Mesenchymal stem cell (in vitro differentiated cells and primary cell): ENCODE results near the gene C3orf49.

Experiments used
- DNase-seq: peaks from one replicate; pipeline ENCODE4 v3.0.0-alpha.2; 2013
- H2AFZ ChIP-seq: one replicate; pipeline ENCODE4 v1.6.1; 2013; ENCODE audit warnings: low read depth, mild to moderate bottlenecking, control low read depth, inconsistent platforms, low read length, moderate library complexity
- H2AK5ac ChIP-seq: 2 replicates; pipeline ENCODE4 v1.6.1; 2013; ENCODE audit warnings: low read length, moderate library complexity, mild to moderate bottlenecking, inconsistent platforms; ENCODE audit not compliant: severe bottlenecking
- H2BK120ac ChIP-seq: one replicate; pipeline ENCODE4 v1.6.1; 2013; ENCODE audit warnings: low read depth, mild to moderate bottlenecking, inconsistent platforms, low read length, moderate library complexity
- H2BK12ac ChIP-seq, 2 experiments: one replicate each; pipeline ENCODE4 v1.6.1; 2013; ENCODE audit warnings: inconsistent platforms in 2 of 2, low read length in 2 of 2, mild to moderate bottlenecking in 2 of 2, moderate library complexity in 2 of 2, control low read depth in 1 of 2
- H2BK15ac ChIP-seq: one replicate; pipeline ENCODE4 v1.6.1; 2013; ENCODE audit warnings: mild to moderate bottlenecking, low read depth, inconsistent platforms; ENCODE audit not compliant: poor library complexity, severe bottlenecking
- H2BK5ac ChIP-seq: 2 replicates; pipeline ENCODE4 v1.6.1; 2013; ENCODE audit warnings: low read depth, mild to moderate bottlenecking, low read length, control low read depth, inconsistent platforms; ENCODE audit not compliant: poor library complexity, severe bottlenecking
- H3K14ac ChIP-seq, 2 experiments: one replicate each; pipeline ENCODE4 v1.6.1; 2013; ENCODE audit warnings: inconsistent platforms in 2 of 2, low read length in 2 of 2, control low read depth in 1 of 2, mild to moderate bottlenecking in 1 of 2, moderate library complexity in 1 of 2
- H3K18ac ChIP-seq, 2 experiments: one replicate each; pipeline ENCODE4 v1.6.1; 2013; ENCODE audit warnings: inconsistent platforms in 2 of 2, low read length in 2 of 2, control low read depth in 1 of 2, low read depth in 1 of 2, mild to moderate bottlenecking in 1 of 2
- H3K23ac ChIP-seq, 2 experiments: one replicate each; pipeline ENCODE4 v1.6.1; 2013; ENCODE audit warnings: inconsistent platforms in 2 of 2, low read length in 2 of 2, mild to moderate bottlenecking in 2 of 2, moderate library complexity in 2 of 2, control low read depth in 1 of 2
- H3K27ac ChIP-seq: 2 replicates; pipeline ENCODE4 v1.5.1; 2013; ENCODE audit warnings: mild to moderate bottlenecking, moderate library complexity, low read length, control low read depth, inconsistent platforms; ENCODE audit not compliant: poor library complexity, severe bottlenecking
- H3K27me3 ChIP-seq, 2 experiments: 2 replicates each; pipeline versions ENCODE4 v1.6.1 to v1.7.0; 2013; ENCODE audit warnings: low read length in 2 of 2, mild to moderate bottlenecking in 2 of 2, moderate library complexity in 2 of 2, control low read depth in 1 of 2, inconsistent platforms in 1 of 2; ENCODE audit not compliant: control insufficient read depth in 1 of 2, insufficient read depth in 1 of 2
- H3K36me3 ChIP-seq, 2 experiments: 2 replicates each; pipeline versions ENCODE4 v1.6.1 to v1.7.0; 2013; ENCODE audit warnings: low read length in 2 of 2, control low read depth in 1 of 2, inconsistent platforms in 1 of 2, low read depth in 1 of 2, mild to moderate bottlenecking in 1 of 2; ENCODE audit not compliant: insufficient read depth in 2 of 2, control insufficient read depth in 1 of 2
- H3K4ac ChIP-seq, 2 experiments: one replicate each; pipeline ENCODE4 v1.6.1; 2013; ENCODE audit warnings: inconsistent platforms in 2 of 2, low read length in 2 of 2, mild to moderate bottlenecking in 2 of 2, moderate library complexity in 2 of 2, control low read depth in 1 of 2, low read depth in 1 of 2
- H3K4me1 ChIP-seq: 2 replicates; pipeline ENCODE4 v1.6.1; 2013; ENCODE audit warnings: low read depth, low read length, control low read depth; ENCODE audit not compliant: control insufficient read depth, insufficient read depth
- H3K4me2 ChIP-seq: 2 replicates; pipeline ENCODE4 v1.6.1; 2013; ENCODE audit warnings: low read length, mild to moderate bottlenecking, inconsistent platforms; ENCODE audit not compliant: poor library complexity, severe bottlenecking
- H3K4me3 ChIP-seq, 2 experiments: 2 replicates each; pipeline versions ENCODE4 v1.5.1 to v1.7.0; 2013; ENCODE audit warnings: low read length in 2 of 2, mild to moderate bottlenecking in 2 of 2, control low read depth in 1 of 2, low read depth in 1 of 2; ENCODE audit not compliant: insufficient read depth in 1 of 2
- H3K79me1 ChIP-seq: replicated peaks from 2 replicates; pipeline ENCODE4 v1.6.1; 2013; ENCODE audit warnings: mild to moderate bottlenecking, control low read depth, low read length, inconsistent platforms; ENCODE audit not compliant: poor library complexity, severe bottlenecking
- H3K9ac ChIP-seq: 2 replicates; pipeline ENCODE4 v1.7.0; 2013; ENCODE audit warnings: mild to moderate bottlenecking, low read length, moderate library complexity
- H3K9me3 ChIP-seq: 2 replicates; pipeline ENCODE4 v1.7.0; 2013; ENCODE audit warnings: mild to moderate bottlenecking, low read length; ENCODE audit not compliant: control insufficient read depth
- H4K8ac ChIP-seq: one replicate; pipeline ENCODE4 v1.6.1; 2013; ENCODE audit warnings: inconsistent platforms, mild to moderate bottlenecking, low read length, moderate library complexity
- H4K91ac ChIP-seq: one replicate; pipeline ENCODE4 v1.6.1; 2013; ENCODE audit warnings: mild to moderate bottlenecking, low read length, inconsistent platforms
- WGBS: methylation state at CpG from one replicate; pipeline ENCODE4 v1.1.7; 2013; ENCODE audit warnings: mixed read lengths; 5-methylcytosine and 5-hydroxymethylcytosine counted together

C3orf49 gene

DNA sequence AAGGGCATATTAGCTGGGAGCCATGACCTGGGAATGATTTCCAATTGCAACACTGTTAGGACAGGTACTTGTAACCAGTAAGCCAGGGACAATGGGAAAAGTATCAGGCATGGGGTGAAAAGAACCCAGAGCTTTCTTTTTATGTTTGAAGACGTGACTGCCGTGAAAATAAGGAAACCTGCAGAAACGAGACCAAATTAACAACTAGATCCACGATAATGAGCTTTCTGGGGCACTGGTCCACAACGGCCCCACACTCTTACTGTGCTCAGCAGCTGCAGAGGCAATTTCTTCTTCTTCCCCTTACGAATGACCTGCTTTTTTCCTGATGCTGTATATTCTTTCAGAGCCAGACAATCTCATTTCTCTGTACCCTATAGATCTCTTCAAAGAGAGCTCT is 11.4 kb downstream of the C3orf49 start:
- Histone ChIP-seq H2BK5ac (no peak overlapping the region), H3K36me3 (peaks cover 11 to 79% of the 10 kb centered on the region in 2 experiments), H2BK15ac (no peak overlapping the region), H3K79me1 (no peaks in the 10 kb centered on the region), H2BK120ac (no peak overlapping the region), H3K4me2 (no peak overlapping the region), H3K4ac (no peak overlapping the region), H3K27me3 (no peaks in the 10 kb centered on the region), H3K27ac (no peak overlapping the region), H3K4me1 (no peaks in the 10 kb centered on the region), H2AK5ac (no peak overlapping the region), H3K4me3 (no peak overlapping the region), H3K23ac (no peak overlapping the region), H3K9ac (no peak overlapping the region), H3K14ac (no peak overlapping the region), H4K8ac (no peak overlapping the region), H4K91ac (no peak overlapping the region), H2AFZ (no peak overlapping the region), H2BK12ac (no peak overlapping the region), H3K18ac (no peak overlapping the region), H3K9me3 (no peaks in the 10 kb centered on the region)
- 99% methylated on average over 5 of the region's 6 CpGs for WGBS
- DNase-seq = no peak

- no peak overlapping the region for H3K9ac ChIP-seq
- H2BK15ac ChIP-seq = no peak overlapping the region
- peaks cover 11 to 85% of the 10 kb centered on the region in 2 experiments for H3K36me3 ChIP-seq
- no peak overlapping the region for H4K91ac ChIP-seq
- no peak overlapping the region for H3K4me2 ChIP-seq
- H3K18ac ChIP-seq = no peak overlapping the region
- no peak overlapping the region for H3K4me3 ChIP-seq
- 98% methylated on average over 5 of the region's 6 CpGs for WGBS
- H4K8ac ChIP-seq = no peak overlapping the region
- no peak for DNase-seq
- H3K4me1 ChIP-seq = no peaks in the 10 kb centered on the region
- H2BK120ac ChIP-seq = no peak overlapping the region
- H2AK5ac ChIP-seq = no peak overlapping the region
- H3K4ac ChIP-seq = no peak overlapping the region
- no peak overlapping the region for H2BK5ac ChIP-seq
- H3K9me3 ChIP-seq = no peaks in the 10 kb centered on the region
- H3K79me1 ChIP-seq = no peaks in the 10 kb centered on the region
- H3K14ac ChIP-seq = no peak overlapping the region
- no peaks in the 10 kb centered on the region for H3K27me3 ChIP-seq
- no peak overlapping the region for H3K23ac ChIP-seq
- H2BK12ac ChIP-seq = no peak overlapping the region
- H2AFZ ChIP-seq = no peak overlapping the region
- H3K27ac ChIP-seq = no peak overlapping the region
Observed at GRCh38 chr3:63832395-63832794, 13.3 kb downstream of the C3orf49 start.

GRCh38 chr3:63841704-63842103 is 22.6 kb downstream of the C3orf49 start:
- Histone ChIP-seq H3K9ac (no peak overlapping the region), H3K14ac (no peak overlapping the region), H3K23ac (no peak overlapping the region), H3K27me3 (no peaks in the 10 kb centered on the region), H4K91ac (no peak overlapping the region), H4K8ac (no peak overlapping the region), H3K79me1 (peaks cover 29% of the 10 kb centered on the region), H2BK12ac (no peak overlapping the region), H3K27ac (no peak overlapping the region), H3K36me3 (peaks cover 0 to 5% of the 10 kb centered on the region in 2 experiments), H3K4me1 (peaks cover 2% of the 10 kb centered on the region), H3K4ac (no peak overlapping the region), H3K4me2 (no peak overlapping the region), H2AK5ac (no peak overlapping the region), H2AFZ (no peak overlapping the region), H3K18ac (no peak overlapping the region), H2BK120ac (no peak overlapping the region), H2BK5ac (no peak overlapping the region), H2BK15ac (no peak overlapping the region), H3K9me3 (no peaks in the 10 kb centered on the region), H3K4me3 (no peak overlapping the region)
- no peak for DNase-seq
- no CpG with 5 or more reads among the region's 1 CpG for WGBS

- no peak for DNase-seq
- no peak overlapping the region for H2BK120ac ChIP-seq
- no peak overlapping the region for H2AK5ac ChIP-seq
- no peak overlapping the region for H3K18ac ChIP-seq
- no peak overlapping the region for H3K4me2 ChIP-seq
- no peak overlapping the region for H3K14ac ChIP-seq
- no peak overlapping the region for H3K9ac ChIP-seq
- H3K4ac ChIP-seq = no peak overlapping the region
- H3K4me1 ChIP-seq = peaks cover 2% of the 10 kb centered on the region
- no peak overlapping the region for H4K91ac ChIP-seq
- H2BK12ac ChIP-seq = no peak overlapping the region
- H3K27ac ChIP-seq = no peak overlapping the region
- H3K36me3 ChIP-seq = peaks cover 0 to 3% of the 10 kb centered on the region in 2 experiments
- no peaks in the 10 kb centered on the region for H3K27me3 ChIP-seq
- H3K79me1 ChIP-seq = peaks cover 31% of the 10 kb centered on the region
- no peak overlapping the region for H3K23ac ChIP-seq
- H3K4me3 ChIP-seq = no peak overlapping the region
- no peak overlapping the region for H2BK15ac ChIP-seq
- H4K8ac ChIP-seq = no peak overlapping the region
- no peaks in the 10 kb centered on the region for H3K9me3 ChIP-seq
- H2BK5ac ChIP-seq = no peak overlapping the region
- H2AFZ ChIP-seq = no peak overlapping the region
Observed at GRCh38 chr3:63842127-63842526, 23.0 kb downstream of the C3orf49 start.
